Measurements from ENCODE around the gene PTPRQ. TPM values are rescaled to one million over a fixed set of nuclear protein-coding genes. Genes with fewer than 3 reads are reported as not detected.

PTPRQ gene
- total RNA-seq, 2 donors from 2014 or later = 2.3 to 2.4 TPM

- no peak for ATAC-seq (ENCODE audit: insufficient number of reproducible peaks, low FRiP score, low read depth)
- Histone ChIP-seq H3K9me3 (no peaks in the 10 kb centered on the region), H3K4me3 (no peak overlapping the region), H3K27me3 (replicated peaks; ENCODE audit: insufficient read depth) (no peaks in the 10 kb centered on the region), H3K27ac (peak overlapping the region; percentile 37 to 59), H3K36me3 (no peaks in the 10 kb centered on the region), H3K4me1 (ENCODE audit: control insufficient read depth in 1 of 2, low read depth in 2 of 2) (peaks cover 19 to 27% of the 10 kb centered on the region in 2 donors)
- DNase-seq (ENCODE audit: low spot score) = no peak
- no peak for TF ChIP-seq CTCF (IDR thresholded peaks at IDR 0.05)
Measured at GRCh38 chr12:80625901-80626300, 181.9 kb downstream of the PTPRQ start.

GRCh38 chr12:80627782-80628181, 183.7 kb downstream of the PTPRQ start:
- Histone ChIP-seq H3K27me3 (replicated peaks; ENCODE audit: insufficient read depth) (no peaks in the 10 kb centered on the region), H3K27ac (peak overlapping the region; percentile 59 to 72)
- peak; percentile 91 for ATAC-seq (ENCODE audit: insufficient number of reproducible peaks, low FRiP score, low read depth)

DNA sequence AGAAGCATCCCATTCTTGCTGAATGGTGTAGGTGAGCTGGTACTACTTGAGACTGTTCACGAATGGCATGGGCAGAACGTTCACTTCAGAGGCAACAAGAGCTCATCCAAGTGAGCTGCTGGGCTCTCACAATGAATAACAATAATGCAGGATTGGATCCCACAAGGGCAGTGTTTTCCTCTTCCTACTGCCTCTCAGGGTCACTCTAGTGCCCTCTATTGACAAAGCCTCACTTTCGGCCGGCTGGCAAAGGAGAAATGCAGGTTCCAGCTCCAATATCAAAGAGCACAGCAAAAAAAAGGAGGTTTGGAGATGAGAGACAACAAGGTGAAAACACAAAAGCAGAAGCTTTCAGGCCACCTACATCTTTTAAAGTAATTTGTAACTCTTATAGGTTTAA, 188.8 kb downstream of the PTPRQ start:
- DNase-seq (ENCODE audit: low spot score) = no peak
- Histone ChIP-seq H3K4me3 (no peak overlapping the region), H3K36me3 (no peaks in the 10 kb centered on the region), H3K9me3 (no peaks in the 10 kb centered on the region), H3K4me1 (ENCODE audit: control insufficient read depth in 1 of 2, low read depth in 2 of 2) (peaks cover 7 to 10% of the 10 kb centered on the region in 2 donors), H3K27ac (no peak overlapping the region), H3K27me3 (replicated peaks; ENCODE audit: insufficient read depth) (no peaks in the 10 kb centered on the region)
- ATAC-seq (ENCODE audit: insufficient number of reproducible peaks, low FRiP score, low read depth) = no peak
- no peak for TF ChIP-seq CTCF (IDR thresholded peaks at IDR 0.05)

More at GRCh38 chr12:80627782-80628181, 183.7 kb downstream of the PTPRQ start:
- no peak overlapping the region for H3K4me3 ChIP-seq
- peaks cover 19 to 27% of the 10 kb centered on the region in 2 donors for H3K4me1 ChIP-seq (ENCODE audit: control insufficient read depth in 1 of 2, low read depth in 2 of 2)
- no peak for DNase-seq (ENCODE audit: low spot score)
- no peaks in the 10 kb centered on the region for H3K36me3 ChIP-seq
- no peaks in the 10 kb centered on the region for H3K9me3 ChIP-seq
- TF ChIP-seq CTCF (IDR thresholded peaks at IDR 0.05) = no peak

DNA sequence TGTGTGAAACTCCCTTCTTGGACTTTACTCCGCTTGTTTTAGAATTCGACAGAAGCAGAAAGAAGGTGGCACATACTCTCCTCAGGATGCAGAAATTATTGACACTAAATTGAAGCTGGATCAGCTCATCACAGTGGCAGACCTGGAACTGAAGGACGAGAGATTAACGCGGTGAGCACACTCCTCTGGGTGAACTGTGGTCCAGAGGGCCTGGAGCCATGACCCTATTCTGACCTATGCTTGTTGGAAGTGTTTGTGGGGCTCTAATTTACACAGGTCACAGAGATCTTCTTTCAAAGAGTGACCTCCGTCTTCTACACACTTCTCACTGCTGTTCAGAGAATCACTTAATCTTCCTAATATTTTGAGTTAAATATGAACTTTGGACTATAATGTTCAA, 190.9 kb downstream of the PTPRQ start:
- H3K36me3 ChIP-seq = no peaks in the 10 kb centered on the region
- ATAC-seq (ENCODE audit: insufficient number of reproducible peaks, low FRiP score, low read depth) (no peak), DNase-seq (ENCODE audit: low spot score) (no peak)
- no peak overlapping the region for H3K4me3 ChIP-seq
- no peaks in the 10 kb centered on the region for H3K27me3 ChIP-seq (replicated peaks; ENCODE audit: insufficient read depth)
- no peaks in the 10 kb centered on the region for H3K4me1 ChIP-seq (ENCODE audit: control insufficient read depth in 1 of 2, low read depth in 2 of 2)
- H3K27ac ChIP-seq = no peak overlapping the region
- no peak for TF ChIP-seq CTCF (IDR thresholded peaks at IDR 0.05)
- H3K9me3 ChIP-seq = no peaks in the 10 kb centered on the region

- H3K27me3 ChIP-seq (replicated peaks; ENCODE audit: insufficient read depth) = no peaks in the 10 kb centered on the region
- no peaks in the 10 kb centered on the region for H3K4me1 ChIP-seq (ENCODE audit: control insufficient read depth in 1 of 2, low read depth in 2 of 2)
- DNase-seq (ENCODE audit: low spot score) = no peak
- TF ChIP-seq CTCF (IDR thresholded peaks at IDR 0.05) = no peak
- H3K27ac ChIP-seq = no peak overlapping the region
- no peaks in the 10 kb centered on the region for H3K36me3 ChIP-seq
- no peak overlapping the region for H3K4me3 ChIP-seq
- ATAC-seq (ENCODE audit: insufficient number of reproducible peaks, low FRiP score, low read depth) = no peak
- H3K9me3 ChIP-seq = no peaks in the 10 kb centered on the region
Measured at GRCh38 chr12:80636832-80637231, 192.8 kb downstream of the PTPRQ start.
